HepG2 (cell line): Measurements from ENCODE around the gene TCAIM. TPM values are rescaled to one million over a fixed set of nuclear protein-coding genes. Genes with fewer than 3 reads are reported as not detected.

ENCODE experiments used
- FOXO1 ChIP-seq: sonication (generic); formaldehyde crosslinking; IDR thresholded peaks from 2 replicates; pipeline ENCODE4 v1.4.0; 2020; ENCODE audit warnings: missing genetic modification reagents
- GABPA ChIP-seq, 2 experiments: IDR thresholded peaks; 2 replicates each; pipeline ENCODE4 v1.6.1; 2011 to 2016; ENCODE audit warnings: low read depth in 2 of 2, low read length in 1 of 2, missing biosample characterization in 1 of 2, missing genetic modification characterization in 1 of 2
- IRF9 ChIP-seq: sonication (generic); formaldehyde crosslinking; IDR thresholded peaks from 2 replicates; pipeline ENCODE4 v1.8.0; 2022; ENCODE audit warnings: missing genetic modification reagents, mild to moderate bottlenecking, borderline replicate concordance
- MAFG ChIP-seq: sonication (generic); formaldehyde crosslinking; IDR thresholded peaks from 2 replicates; pipeline ENCODE4 v1.5.1; 2020; ENCODE audit warnings: mild to moderate bottlenecking, missing genetic modification reagents
- MXD3 ChIP-seq: IDR thresholded peaks from 2 replicates; pipeline ENCODE4 v1.6.1; 2016; ENCODE audit warnings: mild to moderate bottlenecking, missing biosample characterization, missing genetic modification reagents
- REPIN1 ChIP-seq: sonication (generic); formaldehyde crosslinking; IDR thresholded peaks from 2 replicates; pipeline ENCODE4 v1.8.0; 2022; ENCODE audit warnings: missing genetic modification reagents, low read depth, mild to moderate bottlenecking, borderline replicate concordance
- SNAPC4 ChIP-seq: sonication (generic); formaldehyde crosslinking; IDR thresholded peaks from 2 replicates; pipeline ENCODE4 v1.4.0; 2020; ENCODE audit warnings: mild to moderate bottlenecking, missing genetic modification reagents
- STAT5B ChIP-seq: sonication (generic); formaldehyde crosslinking; IDR thresholded peaks from 2 replicates; pipeline ENCODE4 v1.4.0; 2020; ENCODE audit warnings: missing genetic modification reagents
- STAT6 ChIP-seq: sonication (generic); formaldehyde crosslinking; IDR thresholded peaks from 2 replicates; pipeline ENCODE4 v1.4.0; 2020; ENCODE audit warnings: missing genetic modification reagents, mild to moderate bottlenecking, borderline replicate concordance
- SUZ12 ChIP-seq: fragments of 150-350 bp; IDR thresholded peaks from 2 replicates; pipeline ENCODE4 v1.6.1; 2014; ENCODE audit warnings: low read depth, low read length
- ZBTB20 ChIP-seq: sonication (generic); formaldehyde crosslinking; IDR thresholded peaks from 2 replicates; pipeline ENCODE4 v1.8.1; 2023; ENCODE audit warnings: missing genetic modification reagents, low read depth, mild to moderate bottlenecking, borderline replicate concordance
- ZNF121 ChIP-seq: sonication (generic); formaldehyde crosslinking; IDR thresholded peaks from 2 replicates; pipeline ENCODE4 v1.5.0; 2020; ENCODE audit warnings: mild to moderate bottlenecking, missing genetic modification reagents
- ZNF430 ChIP-seq: sonication (generic); formaldehyde crosslinking; IDR thresholded peaks from 2 replicates; pipeline ENCODE4 v1.9.0; 2021; ENCODE audit warnings: mild to moderate bottlenecking, missing genetic modification reagents
- ZNF883 ChIP-seq: sonication (generic); formaldehyde crosslinking; IDR thresholded peaks from 2 replicates; pipeline ENCODE4 v1.5.1; 2020; ENCODE audit warnings: mild to moderate bottlenecking, missing genetic modification reagents; ENCODE audit errors: not compliant biosample characterization
- ZSCAN9 ChIP-seq: IDR thresholded peaks from 2 replicates; pipeline ENCODE4 v1.6.1; 2016; ENCODE audit warnings: borderline replicate concordance
- ZXDC ChIP-seq: sonication (generic); formaldehyde crosslinking; IDR thresholded peaks from 2 replicates; pipeline ENCODE4 v1.5.0; 2020; ENCODE audit warnings: mild to moderate bottlenecking, missing genetic modification reagents
- polyA plus RNA-seq, 8 experiments: library from polyadenylated mRNA; depleted of rRNA in 3 of 8; stranded (reverse) in 7 of 8; unstranded in 1 of 8; fragments of >200 nt; fragmentation: Illumina TruSeq in 4 of 8; extraction: Trizol in 4 of 8; gene quantifications; 2 replicates each; pipeline versions ENCODE4 v1.2.1 to v1.2.3, GENCODE V29; 2011 to 2016; ENCODE audit warnings: low read depth in 4 of 8, missing spikeins in 1 of 8, mixed read lengths in 1 of 8; ENCODE audit not compliant: insufficient read depth in 1 of 8
- total RNA-seq, 5 experiments: library from RNA; depleted of rRNA; stranded (reverse); fragments of >200 nt; fragmentation: Illumina TruSeq; extraction: Trizol; gene quantifications; 2 replicates each; pipeline ENCODE4 v1.2.3, GENCODE V29; 2016; ENCODE audit warnings: low read depth in 1 of 5

The TCAIM gene
- total and polyA plus RNA-seq, 2 of the 13 experiments (the other 11 are each of a cell fraction or from before 2014, with no cell fraction given), result 16.9 to 22.6 TPM

GRCh38 chr3:44338010-44338827 lies at the start of gene TCAIM (continued):
- TF ChIP-seq SNAPC4 (CRISPR knock-in tag), result peak; percentile 84
- TF ChIP-seq FOXO1 (CRISPR knock-in tag), result peak; percentile 13; the same call in 1 of the 2 replicates
- peak; percentile 63 for TF ChIP-seq ZSCAN9 (CRISPR knock-in tag)
- no peak for TF ChIP-seq MAFG (CRISPR knock-in tag)
- TF ChIP-seq STAT5B, result no peak; the same call in none of the 2 replicates
- no peak for TF ChIP-seq SUZ12
- peak; percentile 97 for TF ChIP-seq ZNF430 (CRISPR knock-in tag)
- peak; percentile 92 for TF ChIP-seq ZBTB20 (CRISPR knock-in tag)
- TF ChIP-seq STAT6, result no peak; the same call in 1 of the 2 replicates
- TF ChIP-seq MXD3 (CRISPR knock-in tag), result peak; percentile 98
- peak; percentile 72 for TF ChIP-seq ZNF121 (CRISPR knock-in tag)
- TF ChIP-seq IRF9, result peak; percentile 99
- peak; percentile 99 for TF ChIP-seq ZNF883 (CRISPR knock-in tag)
- TF ChIP-seq ZXDC, result peak; percentile 41; the same call in 1 of the 2 replicates
- TF ChIP-seq GABPA (IDR thresholded peaks at IDR 0.05; ENCODE audit: low read depth, low read length), result no peak
- TF ChIP-seq GABPA (CRISPR knock-in tag; IDR thresholded peaks at IDR 0.05; ENCODE audit: low read depth), result 0 out of 2 replicates have a peak, but pooled peaks have one; percentile 38
- TF ChIP-seq REPIN1 (CRISPR knock-in tag), result peak; percentile 99
